A549 treated with DMSO at 1 μM for 4 hours (cell line): ENCODE data around the gene MAP4K1. TPM values are rescaled to one million over a fixed set of nuclear protein-coding genes. Genes with fewer than 3 reads are reported as not detected.

Experiments used
- total RNA-seq: library from RNA; stranded (reverse); fragments of 200-300 nt; extraction: Qiagen RNA extraction; gene quantifications from 5 replicates; pipeline ENCODE4 v1.2.3, GENCODE V29; 2022; ENCODE audit warnings: low read depth

The MAP4K1 gene
- total RNA-seq: 0.53 to 1.2 TPM (median 0.73 TPM) in 5 replicates

GRCh38 chr19:38617764-38618589 lies at the start of gene MAP4K1:
Gene MAP4K1 (minus strand): TSS chr19:38617953. CDS start chr19:38617895, 58 bp downstream.

GRCh38 chr19:38647368-38647965 lies 29.7 kb upstream of the MAP4K1 start, which contains the start of gene ACTN4:
Gene ACTN4 (plus strand): TSS chr19:38647649. CDS start chr19:38647746, 97 bp downstream.

GRCh38 chr19:38618590-38619360 lies 1.0 kb upstream of the MAP4K1 start, which contains the start of gene EIF3K:
Gene EIF3K (plus strand): TSS chr19:38619188. CDS start chr19:38619269, 81 bp downstream.

Other genes with a start within 250 kb of the MAP4K1 start
- gene PSMD8, start 243.4 kb downstream of the MAP4K1 start, total RNA-seq: 462 to 508 TPM (median 476 TPM) in 5 replicates
- gene GGN, start 229.9 kb downstream of the MAP4K1 start, total RNA-seq: 0.16 to 0.47 TPM (median 0.26 TPM) in 5 replicates
- 1.8 to 3.3 TPM (median 2.8 TPM) in 5 replicates for gene SPRED3, start 229.3 kb downstream of the MAP4K1 start, total RNA-seq
- gene FAM98C, start 214.9 kb downstream of the MAP4K1 start, total RNA-seq: 17.8 to 27.6 TPM (median 26.3 TPM) in 5 replicates
- gene RASGRP4, start 191.7 kb downstream of the MAP4K1 start, total RNA-seq: 0.07 TPM in 2 of 5 replicates, not detected in the others
- 4.4 to 5.9 TPM (median 5.6 TPM) in 5 replicates for gene RYR1, start 184.3 kb downstream of the MAP4K1 start, total RNA-seq
- 645 to 956 TPM (median 719 TPM) in 5 replicates for gene EIF3K, start 1.2 kb upstream of the MAP4K1 start, total RNA-seq
- gene ACTN4, start 29.7 kb upstream of the MAP4K1 start, total RNA-seq: 1,072 to 1,383 TPM (median 1,305 TPM) in 5 replicates
- gene CAPN12, start 126.5 kb upstream of the MAP4K1 start, total RNA-seq: 5.2 to 7.0 TPM (median 6.0 TPM) in 5 replicates
- gene LGALS7, start 155.6 kb upstream of the MAP4K1 start, total RNA-seq: 0.36 to 0.44 TPM in 2 of 5 replicates, not detected in the others
- gene LGALS7B, start 171.2 kb upstream of the MAP4K1 start, total RNA-seq: 0.44 to 0.51 TPM in 2 of 5 replicates, not detected in the others
- gene LGALS4, start 195.0 kb upstream of the MAP4K1 start, total RNA-seq: 0.35 to 1.9 TPM (median 0.63 TPM) in 5 replicates
- gene ECH1, start 213.8 kb upstream of the MAP4K1 start, total RNA-seq: 259 to 407 TPM (median 281 TPM) in 5 replicates
- gene HNRNPL, start 232.0 kb upstream of the MAP4K1 start, total RNA-seq: 359 to 423 TPM (median 403 TPM) in 5 replicates